ENCODE data around the gene RGS3. TPM values are rescaled to one million over a fixed set of nuclear protein-coding genes. Genes with fewer than 3 reads are reported as not detected.
A peak's percentile ranks its signal among the peaks of the same experiment; 100 is the strongest.

RGS3 gene
- total and polyA plus RNA-seq, 7 donors = 26.9 to 50.7 (median 38.3) TPM

GRCh38 chr9:113606510-113606909 lies 143.0 kb downstream of the RGS3 start:
- no peaks in the 10 kb centered on the region for H3K27me3 ChIP-seq
- TF ChIP-seq EP300 (IDR thresholded peaks at IDR 0.05) = no peak
- no peak for TF ChIP-seq POLR2A (IDR thresholded peaks at IDR 0.05)
- TF ChIP-seq, protein P1, sequence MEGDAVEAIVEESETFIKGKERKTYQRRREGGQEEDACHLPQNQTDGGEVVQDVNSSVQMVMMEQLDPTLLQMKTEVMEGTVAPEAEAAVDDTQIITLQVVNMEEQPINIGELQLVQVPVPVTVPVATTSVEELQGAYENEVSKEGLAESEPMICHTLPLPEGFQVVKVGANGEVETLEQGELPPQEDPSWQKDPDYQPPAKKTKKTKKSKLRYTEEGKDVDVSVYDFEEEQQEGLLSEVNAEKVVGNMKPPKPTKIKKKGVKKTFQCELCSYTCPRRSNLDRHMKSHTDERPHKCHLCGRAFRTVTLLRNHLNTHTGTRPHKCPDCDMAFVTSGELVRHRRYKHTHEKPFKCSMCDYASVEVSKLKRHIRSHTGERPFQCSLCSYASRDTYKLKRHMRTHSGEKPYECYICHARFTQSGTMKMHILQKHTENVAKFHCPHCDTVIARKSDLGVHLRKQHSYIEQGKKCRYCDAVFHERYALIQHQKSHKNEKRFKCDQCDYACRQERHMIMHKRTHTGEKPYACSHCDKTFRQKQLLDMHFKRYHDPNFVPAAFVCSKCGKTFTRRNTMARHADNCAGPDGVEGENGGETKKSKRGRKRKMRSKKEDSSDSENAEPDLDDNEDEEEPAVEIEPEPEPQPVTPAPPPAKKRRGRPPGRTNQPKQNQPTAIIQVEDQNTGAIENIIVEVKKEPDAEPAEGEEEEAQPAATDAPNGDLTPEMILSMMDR (IDR thresholded peaks at IDR 0.05) = no peak
- TF ChIP-seq POLR2AphosphoS5 (IDR thresholded peaks at IDR 0.05) = no peak
- H3K4me3 ChIP-seq = no peak overlapping the region
- WGBS, 2 donors = 86 to 88% methylated on average over 6 of the region's 6 CpGs
- no peak for DNase-seq
- H3K4me1 ChIP-seq = peaks cover 0 to 33% (median 27%) of the 10 kb centered on the region in 4 donors
- H3K36me3 ChIP-seq = no peaks in the 10 kb centered on the region
- no peaks in the 10 kb centered on the region for H3K9me3 ChIP-seq
- no peak overlapping the region for H3K27ac ChIP-seq
- intact Hi-C loops (cut with DNase I) = no loop called here

DNA sequence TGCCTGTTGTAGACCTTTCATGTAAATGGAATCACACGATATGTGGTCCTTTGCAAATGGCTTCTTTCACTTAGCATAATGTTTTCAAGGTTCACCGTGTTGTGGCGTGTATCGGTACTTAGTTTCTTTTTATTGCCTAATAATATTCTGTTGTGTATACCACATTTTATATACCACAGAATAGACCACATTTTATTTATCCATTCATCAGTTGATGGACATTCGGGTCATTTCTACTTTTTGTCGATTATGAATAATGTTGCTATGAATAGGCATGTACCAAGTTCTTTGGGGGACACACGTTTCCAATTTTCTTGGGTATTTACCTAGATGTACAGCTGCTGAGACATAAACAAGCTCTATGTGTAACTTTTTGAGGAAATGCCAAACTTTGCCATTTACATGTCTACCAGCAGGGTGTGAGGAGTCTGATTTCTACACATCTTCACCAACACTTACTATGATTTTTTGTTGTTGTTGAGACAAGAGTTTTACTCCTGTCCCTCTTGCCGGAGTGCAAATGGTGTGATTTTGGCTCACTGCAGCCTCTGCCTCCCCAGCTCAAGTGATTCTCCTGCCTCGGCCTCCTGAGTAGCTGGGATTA lies 144.7 kb downstream of the RGS3 start:
- Histone ChIP-seq H3K36me3 (no peaks in the 10 kb centered on the region), H3K27me3 (no peaks in the 10 kb centered on the region), H3K4me3 (no peak overlapping the region), H3K27ac (no peak overlapping the region), H3K9me3 (no peaks in the 10 kb centered on the region), H3K4me1 (peaks cover 0 to 16% (median 12%) of the 10 kb centered on the region in 4 donors)
- DNase-seq = no peak
- 95% methylated on average over 9 of the region's 9 CpGs for WGBS, 2 donors
- TF ChIP-seq POLR2AphosphoS5 (IDR thresholded peaks at IDR 0.05) = no peak
- TF ChIP-seq POLR2A (IDR thresholded peaks at IDR 0.05) = no peak
- TF ChIP-seq, protein P1 (IDR thresholded peaks at IDR 0.05) = no peak
- no peak for TF ChIP-seq EP300 (IDR thresholded peaks at IDR 0.05)
- intact Hi-C loops (cut with DNase I) = no loop called here

DNA sequence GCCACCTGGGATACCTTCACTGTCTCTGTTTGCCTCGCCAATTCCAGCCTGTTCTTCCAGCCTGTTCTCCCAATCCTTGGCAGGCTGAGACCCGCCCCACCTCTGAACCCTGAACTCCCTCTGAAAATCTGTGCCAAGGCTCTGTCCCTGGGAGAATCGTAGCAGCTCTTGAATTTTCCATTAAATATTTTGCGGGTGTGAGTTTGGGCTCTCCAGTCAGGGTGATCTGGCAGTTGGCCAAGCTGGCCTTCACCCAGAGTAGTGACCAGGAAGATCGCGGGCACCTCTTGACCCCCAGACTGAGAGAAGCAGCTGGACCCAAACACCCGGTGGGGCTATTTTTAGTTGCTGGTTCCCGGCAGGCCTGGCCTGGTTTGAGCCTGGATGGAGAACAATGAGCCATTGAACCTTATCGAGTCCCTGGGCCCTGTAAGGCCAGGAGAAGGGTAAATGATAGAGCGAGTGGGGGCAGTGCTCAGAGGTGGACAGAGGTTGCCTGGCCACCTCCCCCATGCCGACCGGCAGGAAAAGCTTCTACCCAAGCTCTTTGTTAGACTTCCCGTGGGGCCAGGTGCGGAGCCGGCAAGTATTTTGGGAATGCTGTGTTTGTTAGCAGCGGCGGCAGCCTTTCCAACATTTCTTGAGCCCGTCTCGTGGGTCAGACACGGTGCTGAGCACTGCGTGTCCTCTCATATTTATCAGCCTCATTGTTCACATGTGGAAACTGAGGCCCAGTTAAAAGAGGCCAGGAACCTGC lies 146.2 kb downstream of the RGS3 start:
- H3K4me1 ChIP-seq = peaks cover 0 to 20% (median 13%) of the 10 kb centered on the region in 4 donors
- 63 to 78% methylated on average over 21 of the region's 21 CpGs for WGBS, 2 donors
- TF ChIP-seq POLR2AphosphoS5 (IDR thresholded peaks at IDR 0.05) (peak in 2 of 4 donors; percentile 51 to 55), EP300 (IDR thresholded peaks at IDR 0.05) (no peak), POLR2A (IDR thresholded peaks at IDR 0.05) (no peak)
- no peaks in the 10 kb centered on the region for H3K36me3 ChIP-seq
- DNase-seq = peak; percentile 85
- no peak overlapping the region for H3K4me3 ChIP-seq
- H3K27me3 ChIP-seq = no peaks in the 10 kb centered on the region
- intact Hi-C loops (cut with DNase I) = no loop called here
- H3K27ac ChIP-seq = peak overlapping the region; percentile 31 to 58 (median 48)
- H3K9me3 ChIP-seq = no peaks in the 10 kb centered on the region

DNA sequence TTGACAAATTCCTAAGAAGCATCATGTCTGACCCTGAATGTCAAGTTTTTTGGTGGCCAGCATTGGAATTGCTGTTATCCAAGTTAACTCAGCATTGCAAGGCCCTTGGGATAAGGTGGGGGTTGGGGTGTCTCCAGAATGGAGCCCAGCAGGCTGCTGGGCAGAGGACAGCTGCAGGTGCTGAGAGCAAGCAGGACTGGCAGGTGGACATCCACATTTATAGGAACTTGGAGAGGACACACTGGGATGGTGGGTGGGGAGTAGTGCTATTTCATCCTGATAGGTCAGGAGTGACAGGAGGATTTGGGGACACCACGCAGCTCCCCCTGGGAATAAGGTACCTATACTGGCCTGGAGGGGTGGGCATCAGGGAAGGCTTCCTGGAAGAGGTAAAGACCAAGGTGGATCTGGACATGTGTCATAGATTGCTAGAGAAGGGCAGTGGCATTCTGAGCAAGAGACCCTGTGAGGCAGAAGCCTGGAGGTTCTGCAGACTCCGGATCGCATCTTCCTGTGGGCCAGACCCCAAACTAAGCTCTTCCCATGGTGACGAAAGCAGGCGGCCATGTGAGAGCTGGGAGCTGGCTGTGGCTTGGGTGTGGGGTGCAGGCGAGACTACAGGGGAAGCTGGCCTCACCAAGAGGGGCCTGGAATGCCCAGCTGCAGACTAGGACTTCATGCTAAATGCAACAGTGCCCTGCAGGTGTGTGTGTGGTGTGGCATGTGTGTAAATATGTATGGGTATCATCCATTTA lies 148.1 kb downstream of the RGS3 start:
- Histone ChIP-seq H3K36me3 (no peaks in the 10 kb centered on the region), H3K27me3 (no peaks in the 10 kb centered on the region), H3K4me1 (peaks cover 0 to 31% (median 22%) of the 10 kb centered on the region in 4 donors), H3K4me3 (no peak overlapping the region), H3K9me3 (no peaks in the 10 kb centered on the region), H3K27ac (no peak overlapping the region)
- intact Hi-C loops (cut with DNase I) = no loop called here
- 92 to 95% methylated on average over 6 of the region's 6 CpGs for WGBS, 2 donors
- no peak for DNase-seq
- TF ChIP-seq POLR2AphosphoS5 (IDR thresholded peaks at IDR 0.05) (no peak), POLR2A (IDR thresholded peaks at IDR 0.05) (no peak), EP300 (IDR thresholded peaks at IDR 0.05) (no peak)
- TF ChIP-seq, protein P1 (IDR thresholded peaks at IDR 0.05) = no peak

All from sigmoid colon (tissue), 7 donors.